ENCODE data around the gene SEMA3A. TPM values are rescaled to one million over a fixed set of nuclear protein-coding genes. Genes with fewer than 3 reads are reported as not detected.

The SEMA3A gene
- total and polyA plus RNA-seq, 4 donors: 0.13 to 0.56 (median 0.20) TPM

- TF ChIP-seq REST (IDR thresholded peaks at IDR 0.05) (no peak), JUND (IDR thresholded peaks at IDR 0.05) (no peak), FOXA1 (IDR thresholded peaks at IDR 0.05) (no peak)
Observed at GRCh38 chr7:84195295-84196060, 889 bp upstream of the SEMA3A start (continued).

GRCh38 chr7:84193747-84194146, 842 bp downstream of the SEMA3A start:
- Histone ChIP-seq H3K4me3 (ENCODE audit: low read depth in 1 of 3, low read length in 3 of 3) (no peak overlapping the region), H3K27me3 (ENCODE audit: control insufficient read depth in 4 of 4, insufficient read depth in 4 of 4, low read length in 3 of 4) (peaks cover 0 to 4% (median 0%) of the 10 kb centered on the region in 4 donors), H3K4me1 (ENCODE audit: control insufficient read depth in 4 of 4, insufficient read depth in 4 of 4, low read length in 3 of 4) (peaks cover 0 to 2% (median 0%) of the 10 kb centered on the region in 4 donors), H3K9ac (ENCODE audit: low read depth in 1 of 2, low read length in 2 of 2) (no peak overlapping the region), H3K27ac (ENCODE audit: low read depth in 1 of 2, low read length in 2 of 2) (no peak overlapping the region), H3K36me3 (ENCODE audit: control insufficient read depth in 4 of 4, insufficient read depth in 3 of 4, low read depth in 1 of 4, low read length in 3 of 4) (no peaks in the 10 kb centered on the region), H3K9me3 (ENCODE audit: control insufficient read depth in 4 of 4, low read length in 3 of 4) (no peaks in the 10 kb centered on the region)
- WGBS: 31% methylated on average over 1 of the region's 1 CpG
- DNase-seq (ENCODE audit: low spot score): no peak
- TF ChIP-seq ZBTB33 (IDR thresholded peaks at IDR 0.05) (no peak), FOXA1 (IDR thresholded peaks at IDR 0.05) (no peak), FOXA2 (IDR thresholded peaks at IDR 0.05) (no peak), GABPA (IDR thresholded peaks at IDR 0.05 in 1 of 2, conservative IDR thresholded peaks at IDR 0.05 in 1 of 2) (no peak), REST (IDR thresholded peaks at IDR 0.05) (no peak), TAF1 (conservative IDR thresholded peaks at IDR 0.05) (no peak), CTCF (IDR thresholded peaks at IDR 0.05; ENCODE audit: low read depth, low read length, missing input control) (no peak), NR2F2 (IDR thresholded peaks at IDR 0.05) (no peak), ATF3 (IDR thresholded peaks at IDR 0.05) (no peak), SP1 (IDR thresholded peaks at IDR 0.05) (no peak), EGR1 (IDR thresholded peaks at IDR 0.05; ENCODE audit: low read depth in 2 of 2) (no peak), MAX (IDR thresholded peaks at IDR 0.05) (no peak), RAD21 (IDR thresholded peaks at IDR 0.05) (no peak), YY1 (IDR thresholded peaks at IDR 0.05) (no peak), JUND (IDR thresholded peaks at IDR 0.05) (no peak), RXRA (IDR thresholded peaks at IDR 0.05) (no peak), HNF4G (IDR thresholded peaks at IDR 0.05) (no peak), HNF4A (conservative IDR thresholded peaks at IDR 0.05) (no peak)

All from liver (tissue), 9 donors.